ENCODE results near the gene DRAXIN. TPM values are rescaled to one million over a fixed set of nuclear protein-coding genes. Genes with fewer than 3 reads are reported as not detected.

The DRAXIN gene
- total RNA-seq, 2 experiments from 2014 or later, result 0.15 to 0.19 TPM

DNA sequence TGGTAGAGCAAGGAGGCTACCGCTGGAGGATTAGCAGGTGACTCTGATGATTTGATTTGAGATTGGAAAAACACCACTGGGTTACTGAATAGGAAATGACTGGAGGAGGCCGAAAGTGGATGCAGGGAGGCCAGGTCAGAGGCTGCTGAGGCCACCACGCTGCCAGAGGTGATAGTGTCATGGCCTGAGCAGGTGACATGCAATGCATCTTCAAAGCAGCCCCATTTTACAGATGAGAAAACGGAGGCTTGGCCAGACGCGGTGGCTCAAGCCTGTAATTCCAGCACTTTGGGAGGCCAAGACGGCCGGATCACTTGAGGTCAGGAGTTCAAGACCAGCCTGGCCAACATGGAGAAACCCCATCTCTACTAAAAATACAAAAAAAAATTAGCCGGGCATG lies 83.2 kb downstream of the DRAXIN start:
- DNase-seq (ENCODE audit: low spot score), result no peak
- H3K9me2 ChIP-seq (ENCODE audit: insufficient read depth, low read length), result no peaks in the 10 kb centered on the region
- no peaks in the 10 kb centered on the region for H4K20me1 ChIP-seq (ENCODE audit: insufficient read depth, low read length)
- ChIA-PET CTCF (ENCODE audit: unreplicated experiment) (no interaction called here), POLR2A (no interaction called here)
- H3K9me3 ChIP-seq (ENCODE audit: low read length), result no peaks in the 10 kb centered on the region
- no TSS peak for BruUV-seq (replicated peaks)
- H3K4me1 ChIP-seq (ENCODE audit: insufficient read depth, low read length, poor library complexity, severe bottlenecking), result peaks cover 33% of the 10 kb centered on the region
- intact Hi-C loops (cut with micrococcal nuclease; ENCODE audit: unreplicated experiment), result no loop called here
- H2AFZ ChIP-seq (ENCODE audit: low read length), result no peak overlapping the region
- TF ChIP-seq, protein P1, sequence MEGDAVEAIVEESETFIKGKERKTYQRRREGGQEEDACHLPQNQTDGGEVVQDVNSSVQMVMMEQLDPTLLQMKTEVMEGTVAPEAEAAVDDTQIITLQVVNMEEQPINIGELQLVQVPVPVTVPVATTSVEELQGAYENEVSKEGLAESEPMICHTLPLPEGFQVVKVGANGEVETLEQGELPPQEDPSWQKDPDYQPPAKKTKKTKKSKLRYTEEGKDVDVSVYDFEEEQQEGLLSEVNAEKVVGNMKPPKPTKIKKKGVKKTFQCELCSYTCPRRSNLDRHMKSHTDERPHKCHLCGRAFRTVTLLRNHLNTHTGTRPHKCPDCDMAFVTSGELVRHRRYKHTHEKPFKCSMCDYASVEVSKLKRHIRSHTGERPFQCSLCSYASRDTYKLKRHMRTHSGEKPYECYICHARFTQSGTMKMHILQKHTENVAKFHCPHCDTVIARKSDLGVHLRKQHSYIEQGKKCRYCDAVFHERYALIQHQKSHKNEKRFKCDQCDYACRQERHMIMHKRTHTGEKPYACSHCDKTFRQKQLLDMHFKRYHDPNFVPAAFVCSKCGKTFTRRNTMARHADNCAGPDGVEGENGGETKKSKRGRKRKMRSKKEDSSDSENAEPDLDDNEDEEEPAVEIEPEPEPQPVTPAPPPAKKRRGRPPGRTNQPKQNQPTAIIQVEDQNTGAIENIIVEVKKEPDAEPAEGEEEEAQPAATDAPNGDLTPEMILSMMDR (conservative IDR thresholded peaks at IDR 0.05; ENCODE audit: low read length), result no peak
- TF ChIP-seq EZH2phosphoT487 (IDR thresholded peaks at IDR 0.05; ENCODE audit: borderline replicate concordance, low read depth, low read length), result no peak
- no peak overlapping the region for H3K4me3 ChIP-seq (ENCODE audit: low read depth, low read length, poor library complexity, severe bottlenecking)
- H3K27ac ChIP-seq (ENCODE audit: low read depth, low read length, poor library complexity, severe bottlenecking), result no peak overlapping the region
- no peaks in the 10 kb centered on the region for H3K79me2 ChIP-seq (ENCODE audit: insufficient read depth, low read depth, low read length)
- H3K4me2 ChIP-seq (ENCODE audit: low read length), result no peak overlapping the region
- H3K36me3 ChIP-seq (ENCODE audit: insufficient read depth, low read length), result no peaks in the 10 kb centered on the region

Other genes starting within 250 kb of the DRAXIN start
- 0.13 and 1.7 TPM in 2 replicates for gene DISP3, start 212.6 kb upstream of the DRAXIN start, total RNA-seq (2014; rRNA removed; shearing (Covaris generic))
- 0.37 and 0.97 TPM in 2 replicates for gene DISP3, start 212.6 kb upstream of the DRAXIN start, total RNA-seq (2022)
- 1.8 and 2.7 TPM in 2 replicates for gene FBXO2, start 37.3 kb upstream of the DRAXIN start, total RNA-seq (2014; rRNA removed; shearing (Covaris generic))
- 6.0 and 6.1 TPM in 2 replicates for gene FBXO2, start 37.3 kb upstream of the DRAXIN start, total RNA-seq (2022)
- gene FBXO44, start 36.8 kb upstream of the DRAXIN start, total RNA-seq (2014; rRNA removed; shearing (Covaris generic)), result 11.4 and 16.2 TPM in 2 replicates
- gene FBXO44, start 36.8 kb upstream of the DRAXIN start, total RNA-seq (2022), result 16.4 and 20.8 TPM in 2 replicates
- 0.38 and 0.57 TPM in 2 replicates for gene FBXO6, start 27.5 kb upstream of the DRAXIN start, total RNA-seq (2014; rRNA removed; shearing (Covaris generic))
- gene FBXO6, start 27.5 kb upstream of the DRAXIN start, total RNA-seq (2022), result 1.4 and 1.7 TPM in 2 replicates
- gene MAD2L2, start 10.6 kb upstream of the DRAXIN start, total RNA-seq (2014; rRNA removed; shearing (Covaris generic)), result 121 and 144 TPM in 2 replicates
- 89.7 and 97.8 TPM in 2 replicates for gene MAD2L2, start 10.6 kb upstream of the DRAXIN start, total RNA-seq (2022)
- 20.5 and 40.0 TPM in 2 replicates for gene AGTRAP, start 44.4 kb downstream of the DRAXIN start, total RNA-seq (2014; rRNA removed; shearing (Covaris generic))
- 34.7 and 36.1 TPM in 2 replicates for gene AGTRAP, start 44.4 kb downstream of the DRAXIN start, total RNA-seq (2022)
- 4.2 and 8.0 TPM in 2 replicates for gene C1orf167, start 70.5 kb downstream of the DRAXIN start, total RNA-seq (2014; rRNA removed; shearing (Covaris generic))
- 1.7 and 3.9 TPM in 2 replicates for gene C1orf167, start 70.5 kb downstream of the DRAXIN start, total RNA-seq (2022)
- gene MTHFR, start 114.3 kb downstream of the DRAXIN start, total RNA-seq (2014; rRNA removed; shearing (Covaris generic)), result 31.3 and 31.6 TPM in 2 replicates
- gene MTHFR, start 114.3 kb downstream of the DRAXIN start, total RNA-seq (2022), result 54.6 and 58.0 TPM in 2 replicates
- 16.1 and 19.7 TPM in 2 replicates for gene CLCN6, start 114.5 kb downstream of the DRAXIN start, total RNA-seq (2014; rRNA removed; shearing (Covaris generic))
- 51.3 and 65.8 TPM in 2 replicates for gene CLCN6, start 114.5 kb downstream of the DRAXIN start, total RNA-seq (2022)
- gene NPPA, start 156.1 kb downstream of the DRAXIN start, total RNA-seq (2014; rRNA removed; shearing (Covaris generic)), result not detected in 2 replicates
- gene NPPA, start 156.1 kb downstream of the DRAXIN start, total RNA-seq (2022), result not detected in 2 replicates
- not detected in 2 replicates for gene NPPB, start 167.2 kb downstream of the DRAXIN start, total RNA-seq (2014; rRNA removed; shearing (Covaris generic))
- gene NPPB, start 167.2 kb downstream of the DRAXIN start, total RNA-seq (2022), result not detected in 2 replicates
- gene KIAA2013, start 234.7 kb downstream of the DRAXIN start, total RNA-seq (2014; rRNA removed; shearing (Covaris generic)), result 42.3 and 48.3 TPM in 2 replicates
- 43.7 and 47.2 TPM in 2 replicates for gene KIAA2013, start 234.7 kb downstream of the DRAXIN start, total RNA-seq (2022)
- 9.4 and 11.3 TPM in 2 replicates for gene PLOD1, start 243.0 kb downstream of the DRAXIN start, total RNA-seq (2014; rRNA removed; shearing (Covaris generic))
- 9.7 and 11.7 TPM in 2 replicates for gene PLOD1, start 243.0 kb downstream of the DRAXIN start, total RNA-seq (2022)

All from OCI-LY7 (cell line).